GM23338 (cell line): ENCODE measurements around the gene THBS2.

Experiments
- CREB1 ChIP-seq: fragments of 250-450 bp; sonication (Bioruptor Pico); IDR thresholded peaks from 2 replicates; pipeline ENCODE4 v1.5.0; 2020; ENCODE audit warnings: low read depth, mild to moderate bottlenecking, moderate library complexity
- CTCF ChIP-seq, 2 experiments: fragments of 200-600 bp in 1 of 2; sonication (generic) in 1 of 2; conservative IDR thresholded peaks; 2 replicates each; pipeline versions ENCODE4 v1.5.1 to v1.6.1; 2016 to 2017; ENCODE audit warnings: antibody characterized with exemption in 2 of 2, low read depth in 2 of 2, mild to moderate bottlenecking in 2 of 2, moderate library complexity in 1 of 2
- EZH2 ChIP-seq: fragments of 200-600 bp; sonication (generic); IDR thresholded peaks from one replicate; pipeline ENCODE4 v1.8.0; 2017; ENCODE audit warnings: antibody characterized with exemption, mild to moderate bottlenecking, low read depth; ENCODE audit not compliant: unreplicated experiment
- EZH2phosphoT487 ChIP-seq: fragments of 200-600 bp; sonication (generic); IDR thresholded peaks from one replicate; pipeline ENCODE4 v1.8.1; 2018; ENCODE audit warnings: antibody characterized with exemption; ENCODE audit not compliant: unreplicated experiment
- JUNB ChIP-seq: IDR thresholded peaks from one replicate; pipeline ENCODE4 v1.6.1; 2016; ENCODE audit warnings: antibody characterized with exemption; ENCODE audit not compliant: unreplicated experiment
- POLR2AphosphoS5 ChIP-seq: IDR thresholded peaks from 2 replicates; pipeline ENCODE4 v1.6.1; 2016; ENCODE audit warnings: antibody characterized with exemption, low read depth
- REST ChIP-seq: IDR thresholded peaks from one replicate; pipeline ENCODE4 v1.6.1; 2018; ENCODE audit warnings: antibody characterized with exemption; ENCODE audit not compliant: unreplicated experiment
- STAT1 ChIP-seq: IDR thresholded peaks from one replicate; pipeline ENCODE4 v1.6.1; 2016; ENCODE audit warnings: antibody characterized with exemption; ENCODE audit not compliant: unreplicated experiment
- ZNF331 ChIP-seq: fragments of 250-450 bp; sonication (Bioruptor Pico); IDR thresholded peaks from 2 replicates; pipeline ENCODE4 v1.5.0; 2020; ENCODE audit warnings: low read depth, mild to moderate bottlenecking, moderate library complexity
- ZNF462 ChIP-seq: fragments of 250-450 bp; sonication (Bioruptor Pico); IDR thresholded peaks from 2 replicates; pipeline ENCODE4 v1.5.0; 2020; ENCODE audit warnings: mild to moderate bottlenecking, moderate library complexity

GRCh38 chr6:169201985-169202384 is 51.7 kb downstream of the THBS2 start:
- TF ChIP-seq CTCF (conservative IDR thresholded peaks at IDR 0.05; ENCODE audit: low read depth in 2 of 2) (no peak), EZH2phosphoT487 (no peak), POLR2AphosphoS5 (no peak), EZH2 (no peak), ZNF331 (CRISPR knock-in tag) (no peak), JUNB (no peak), REST (no peak), STAT1 (no peak), CREB1 (no peak), ZNF462 (CRISPR knock-in tag) (no peak)
